ENCODE data around the gene RAB11FIP5.

Gene RAB11FIP5

DNA sequence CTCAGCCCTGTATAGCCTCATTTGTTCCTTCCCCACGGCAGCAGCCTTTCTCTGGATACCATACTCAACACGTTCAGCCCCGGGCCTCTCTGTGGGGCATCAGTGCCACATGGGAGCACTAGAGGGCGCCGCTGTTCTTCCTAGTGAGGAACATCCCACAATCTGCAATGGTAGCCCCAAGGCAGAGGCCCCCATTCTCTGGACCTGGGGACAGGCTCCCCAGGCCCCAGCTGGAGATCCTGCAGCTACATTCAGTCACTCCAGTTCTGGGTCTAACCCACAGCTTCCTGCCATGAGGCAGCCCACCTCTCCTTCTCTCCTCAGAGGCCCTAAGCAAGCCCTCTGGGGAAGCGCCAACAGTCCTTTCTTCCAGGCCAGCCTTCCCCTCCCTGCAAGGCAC, 27.1 kb downstream of the RAB11FIP5 start:
- TF ChIP-seq POLR2AphosphoS5 (IDR thresholded peaks at IDR 0.05; ENCODE audit: low read depth, low read length) (no peak), TAF1 (IDR thresholded peaks at IDR 0.05; ENCODE audit: borderline replicate concordance, insufficient read depth, low read length) (no peak), SIN3A (IDR thresholded peaks at IDR 0.05; ENCODE audit: borderline replicate concordance, insufficient read depth, low read length) (no peak), REST (IDR thresholded peaks at IDR 0.05; ENCODE audit: insufficient read depth in 1 of 2, low read depth in 2 of 2, low read length in 2 of 2) (no peak), FOXP2 (optimal IDR thresholded peaks at IDR 0.05; ENCODE audit: borderline replicate concordance, extremely low read depth, extremely low read length, insufficient read depth) (no peak)

- no peak for TF ChIP-seq REST (IDR thresholded peaks at IDR 0.05; ENCODE audit: insufficient read depth in 1 of 2, low read depth in 2 of 2, low read length in 2 of 2)
- no peak for TF ChIP-seq FOXP2 (optimal IDR thresholded peaks at IDR 0.05; ENCODE audit: borderline replicate concordance, extremely low read depth, extremely low read length, insufficient read depth)
- no peak for TF ChIP-seq SIN3A (IDR thresholded peaks at IDR 0.05; ENCODE audit: borderline replicate concordance, insufficient read depth, low read length)
- no peak for TF ChIP-seq POLR2AphosphoS5 (IDR thresholded peaks at IDR 0.05; ENCODE audit: low read depth, low read length)
- TF ChIP-seq TAF1 (IDR thresholded peaks at IDR 0.05; ENCODE audit: borderline replicate concordance, insufficient read depth, low read length): no peak
These were observed 27.8 kb downstream of the RAB11FIP5 start for GRCh38 chr2:73084971-73085370.

DNA sequence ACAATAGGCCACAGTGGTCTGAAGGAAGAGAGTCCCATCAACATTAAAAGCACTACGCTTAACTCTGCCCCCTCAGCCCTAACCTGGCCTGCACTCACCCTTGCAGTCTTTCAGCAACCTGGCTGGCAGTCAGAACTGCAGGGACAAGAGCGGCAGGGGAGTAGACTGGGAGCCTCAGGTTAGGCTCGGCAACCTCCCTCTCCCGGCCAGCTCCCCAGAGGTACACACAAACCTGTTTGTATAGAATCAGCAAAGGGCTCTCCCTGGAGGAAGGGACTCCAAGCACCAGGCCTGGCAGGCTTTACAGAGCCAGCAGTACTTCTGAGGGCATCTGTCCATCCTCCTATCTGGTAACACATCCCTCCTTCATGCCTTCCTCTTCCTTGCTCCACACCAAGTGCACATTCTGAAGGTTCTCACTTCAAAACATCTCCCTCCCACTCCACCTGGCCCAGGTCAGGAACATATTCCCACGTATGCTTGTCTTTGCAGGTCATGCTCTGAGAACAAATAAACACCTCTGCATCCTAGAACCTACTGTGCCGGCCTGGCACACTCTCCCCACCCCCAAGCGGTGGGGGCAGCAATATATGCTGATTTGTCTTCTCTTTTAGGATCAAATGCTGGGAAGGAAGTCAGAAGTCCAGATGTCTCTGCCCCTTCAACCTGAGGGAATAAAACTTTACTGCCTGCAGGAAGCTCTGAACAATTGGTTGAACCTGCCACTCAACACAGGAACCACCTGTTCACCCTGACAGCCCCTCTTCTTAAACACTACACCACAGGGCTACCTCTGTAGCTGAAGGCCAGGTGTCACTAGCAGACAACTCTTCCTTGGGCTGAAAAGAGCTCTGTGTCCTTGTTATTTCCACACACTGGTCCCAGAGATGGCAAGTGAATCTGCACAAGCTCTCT, 28.6 kb downstream of the RAB11FIP5 start:
- TF ChIP-seq SIN3A (IDR thresholded peaks at IDR 0.05; ENCODE audit: borderline replicate concordance, insufficient read depth, low read length) (no peak), TAF1 (IDR thresholded peaks at IDR 0.05; ENCODE audit: borderline replicate concordance, insufficient read depth, low read length) (no peak), FOXP2 (optimal IDR thresholded peaks at IDR 0.05; ENCODE audit: borderline replicate concordance, extremely low read depth, extremely low read length, insufficient read depth) (no peak), REST (IDR thresholded peaks at IDR 0.05; ENCODE audit: insufficient read depth in 1 of 2, low read depth in 2 of 2, low read length in 2 of 2) (no peak), POLR2AphosphoS5 (IDR thresholded peaks at IDR 0.05; ENCODE audit: low read depth, low read length) (no peak)

- TF ChIP-seq POLR2AphosphoS5 (IDR thresholded peaks at IDR 0.05; ENCODE audit: low read depth, low read length) (no peak), TAF1 (IDR thresholded peaks at IDR 0.05; ENCODE audit: borderline replicate concordance, insufficient read depth, low read length) (no peak), SIN3A (IDR thresholded peaks at IDR 0.05; ENCODE audit: borderline replicate concordance, insufficient read depth, low read length) (no peak), REST (IDR thresholded peaks at IDR 0.05; ENCODE audit: insufficient read depth in 1 of 2, low read depth in 2 of 2, low read length in 2 of 2) (no peak), FOXP2 (optimal IDR thresholded peaks at IDR 0.05; ENCODE audit: borderline replicate concordance, extremely low read depth, extremely low read length, insufficient read depth) (no peak)
These were observed 30.0 kb downstream of the RAB11FIP5 start for GRCh38 chr2:73082523-73083410.
